Nucleus accumbens (tissue), 56 donors: ENCODE results near the gene FZD2.
A peak's percentile ranks its signal among the peaks of the same experiment; 100 is the strongest.
"Not testable (repeated sequence)": the region's sequence is repeated elsewhere in the genome, so short reads cannot be mapped to it uniquely, and the experiment has no call there.

Experiments
- DNase-seq, 56 donors: peaks; one replicate each; lab custom pipeline; 2025; lab: John Stamatoyannopoulos, UW

FZD2 gene

DNA sequence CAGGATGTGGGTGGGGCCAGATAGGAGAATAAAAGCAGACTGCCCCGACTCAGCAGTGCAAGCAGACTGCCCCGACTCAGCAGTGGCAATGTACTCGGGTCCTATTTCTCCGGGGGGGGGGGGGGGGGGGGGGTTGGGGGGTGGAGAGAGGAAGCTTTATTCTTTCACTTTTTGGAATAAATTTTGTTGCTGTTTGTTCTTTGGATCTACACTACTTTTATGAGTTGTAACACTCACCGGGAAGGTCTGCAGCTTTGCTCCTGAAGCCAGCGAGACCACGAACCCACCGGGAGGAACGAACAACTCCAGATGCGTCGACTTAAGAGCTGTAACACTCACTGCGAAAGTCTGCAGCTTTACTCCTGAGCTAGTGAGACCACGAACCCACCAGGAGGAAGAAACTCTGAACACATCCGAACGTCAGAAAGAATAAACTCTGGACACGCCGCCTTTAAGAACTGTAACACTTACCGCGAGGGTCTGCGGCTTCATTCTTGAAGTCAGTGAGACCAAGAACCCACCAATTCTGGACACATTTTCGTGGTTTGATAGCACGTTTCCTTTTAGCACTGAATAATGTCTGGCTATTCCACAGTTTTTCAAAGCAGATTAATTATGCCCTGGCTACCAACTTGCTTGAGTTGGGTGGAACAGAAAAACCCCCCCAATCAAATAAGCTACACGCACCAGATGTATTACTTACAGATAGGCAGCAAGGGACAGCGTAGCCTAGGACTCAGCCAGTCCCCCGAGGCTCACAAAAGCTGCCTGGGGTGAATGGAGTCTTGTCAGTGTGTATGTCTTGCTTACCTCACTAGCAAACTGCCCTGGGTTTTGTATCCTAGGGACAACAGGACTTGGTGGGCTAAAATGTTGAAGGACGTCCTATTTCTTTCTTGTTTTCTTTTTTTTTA, 11.9 kb downstream of the FZD2 start:
- DNase-seq = peak in 5 of 56 donors; percentile 2 to 18 (median 5)

DNA sequence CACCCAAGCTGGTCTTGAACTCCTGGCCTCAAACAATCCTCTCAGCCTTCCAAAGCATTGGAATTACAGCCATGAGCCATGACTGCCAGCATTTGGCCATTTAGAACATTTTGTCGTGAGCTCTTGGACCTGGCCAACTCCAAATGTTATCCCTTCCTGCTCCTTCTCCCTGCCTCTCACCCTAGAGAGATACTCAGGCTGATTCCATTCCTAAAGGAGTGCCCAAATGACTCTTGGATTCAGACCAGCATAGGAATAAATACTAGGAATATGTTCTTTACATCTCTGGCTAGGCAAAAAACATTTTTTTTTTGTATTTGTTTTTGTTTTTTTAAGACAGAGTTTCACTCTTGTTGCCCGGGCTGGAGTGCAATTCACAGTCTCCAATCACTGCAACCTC, 15.5 kb downstream of the FZD2 start:
- no peak for DNase-seq

DNA sequence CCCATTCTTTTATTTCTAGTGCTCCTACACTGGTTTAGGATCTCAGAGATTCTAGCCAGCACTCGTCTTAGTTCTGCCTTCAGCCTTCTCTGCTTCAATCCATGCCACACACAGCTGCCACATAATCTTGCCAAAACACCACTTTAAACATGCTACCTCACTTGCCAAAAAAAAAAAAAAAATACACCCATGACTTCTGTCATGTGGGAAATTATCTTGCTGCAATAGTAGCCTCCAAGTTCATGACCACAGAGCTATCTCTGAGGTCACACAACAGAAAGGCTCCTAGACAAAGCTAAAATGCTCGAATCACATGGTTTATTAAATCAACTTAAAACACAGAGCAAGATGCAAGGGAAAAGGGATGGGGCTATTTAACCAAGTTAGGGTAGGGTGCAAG, 18.1 kb downstream of the FZD2 start:
- DNase-seq = no peak

DNA sequence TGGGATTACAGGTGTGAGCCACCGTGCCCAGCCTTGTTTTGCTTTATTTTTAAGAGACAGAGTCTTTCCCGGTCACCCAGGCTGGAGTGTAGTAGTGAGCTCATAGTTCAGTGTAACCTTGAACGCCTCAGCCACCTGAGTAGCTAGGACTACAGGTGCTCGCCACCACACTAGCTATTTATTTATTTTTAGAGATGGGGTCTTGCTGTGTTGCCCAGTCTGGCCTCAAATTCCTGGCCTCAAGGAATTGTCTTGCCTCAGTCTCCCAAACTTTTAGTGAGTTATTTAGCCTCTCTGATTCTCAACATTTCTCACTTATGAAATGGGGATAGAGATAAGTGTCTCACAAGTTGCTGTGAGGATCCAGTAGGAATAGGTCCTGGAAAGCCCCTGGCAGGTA, 21.7 kb downstream of the FZD2 start:
- no peak for DNase-seq

DNA sequence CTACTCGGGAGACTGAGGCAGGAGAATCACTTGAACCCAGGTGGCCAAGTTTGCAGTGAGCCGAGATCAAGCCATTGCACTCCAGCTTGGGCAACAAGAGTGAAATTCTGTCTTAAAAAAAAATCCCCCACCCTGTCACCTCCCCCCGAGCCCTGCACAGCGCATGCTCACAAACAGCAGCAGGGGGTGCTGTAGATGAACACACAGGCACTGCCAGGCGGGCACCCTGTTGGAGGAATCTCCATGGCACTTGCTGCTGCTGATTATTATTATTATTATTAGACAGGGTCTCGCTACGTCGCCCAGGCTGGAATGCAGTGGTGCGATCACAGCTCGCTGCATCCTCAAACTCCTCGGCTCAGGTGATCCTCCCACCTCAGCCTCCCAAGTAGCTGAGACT, 24.6 kb downstream of the FZD2 start:
- DNase-seq = no peak

DNA sequence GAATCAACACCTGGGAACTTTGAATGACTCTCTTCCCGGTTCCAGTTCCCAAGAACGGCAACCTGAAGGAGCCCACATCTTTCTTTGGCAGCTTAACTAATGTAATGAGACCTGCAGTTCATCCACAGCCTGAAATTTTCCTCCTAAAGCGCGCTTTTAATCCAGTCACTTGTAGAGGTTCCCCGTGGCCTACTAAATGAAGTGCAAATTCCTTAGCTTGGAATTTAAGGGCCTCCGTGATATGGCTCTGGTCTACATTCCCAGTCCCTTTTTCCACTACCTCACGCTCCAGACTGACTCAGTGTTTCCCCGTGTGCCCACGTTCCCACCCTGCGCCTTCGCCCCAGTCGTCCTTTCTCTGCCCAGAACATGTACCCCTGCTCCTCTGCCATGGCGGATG, 27.2 kb downstream of the FZD2 start:
- no peak for DNase-seq

DNA sequence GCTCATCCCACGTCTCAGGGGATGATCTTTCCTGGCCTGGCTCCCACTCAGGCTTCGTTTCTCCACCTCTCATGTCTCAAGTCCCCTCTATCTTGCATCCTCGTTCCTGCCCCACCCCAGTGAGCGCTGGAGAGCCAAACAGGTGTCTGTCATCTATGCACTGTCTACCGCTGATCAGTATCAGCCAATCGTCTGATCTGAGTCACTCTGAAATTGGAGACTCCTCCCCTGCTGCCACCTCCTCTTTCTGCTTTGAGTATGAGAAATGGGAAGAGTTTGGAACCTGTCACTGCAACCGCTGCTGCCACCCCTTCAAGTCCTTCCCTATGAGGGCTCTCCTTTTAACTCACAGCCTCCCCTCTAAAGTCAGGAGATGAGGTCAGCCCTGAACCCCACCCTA, 28.0 kb downstream of the FZD2 start:
- no peak for DNase-seq

DNA sequence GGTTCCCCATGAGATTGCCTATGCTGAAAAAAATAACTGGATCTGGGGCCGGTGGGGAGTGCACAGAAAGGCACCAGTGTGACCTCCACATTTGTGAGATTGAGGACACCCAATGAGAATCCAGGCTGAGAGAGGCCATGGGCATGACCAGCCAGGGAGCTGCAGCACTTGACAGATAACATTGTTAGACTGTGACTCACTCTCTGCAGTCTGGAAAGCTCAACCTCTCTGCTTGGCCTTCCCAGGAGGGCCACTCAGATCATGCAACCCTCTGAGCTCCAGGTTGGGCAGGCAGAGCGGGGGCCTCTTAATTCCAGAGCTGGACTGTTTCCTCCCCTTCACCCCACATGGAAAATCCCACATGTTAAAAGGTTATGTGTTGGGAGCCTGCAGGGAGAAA, 30.1 kb downstream of the FZD2 start:
- no peak for DNase-seq

DNA sequence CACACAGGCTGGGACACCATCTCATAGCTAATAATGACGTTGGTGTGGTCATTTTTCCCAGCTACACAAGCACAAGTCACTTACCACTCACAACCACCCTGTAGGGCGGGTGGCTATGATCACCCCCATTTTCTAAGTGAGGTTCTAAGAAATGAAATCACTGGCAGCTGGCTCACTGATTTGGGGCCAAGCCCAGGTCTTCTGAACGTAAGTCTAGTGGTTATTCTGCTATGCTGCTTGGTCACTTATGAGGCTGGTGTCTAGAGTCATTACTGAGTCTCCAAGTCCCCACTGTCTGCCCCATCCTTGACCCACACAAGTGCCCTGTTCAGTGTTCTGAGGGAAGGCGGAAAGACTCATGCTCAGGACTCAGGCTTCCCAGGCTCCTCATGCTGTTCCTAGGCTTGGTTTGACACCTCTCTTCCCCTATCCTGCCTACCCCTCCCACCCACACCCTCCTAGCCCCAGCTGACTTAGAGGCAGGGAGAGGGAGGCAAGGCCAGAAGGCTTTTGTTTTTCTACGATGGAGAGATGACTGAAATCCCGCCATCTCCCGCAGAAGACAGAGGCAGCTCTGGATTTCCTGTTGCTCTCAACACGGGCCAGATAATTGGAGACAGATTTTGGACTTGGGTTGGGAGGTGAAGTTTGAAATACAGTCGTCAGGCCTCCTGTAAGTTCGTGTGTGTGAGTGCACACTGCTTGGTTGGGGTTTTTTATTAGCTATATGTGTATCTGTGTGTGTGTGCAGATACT, 32.2 kb downstream of the FZD2 start:
- no peak for DNase-seq

DNA sequence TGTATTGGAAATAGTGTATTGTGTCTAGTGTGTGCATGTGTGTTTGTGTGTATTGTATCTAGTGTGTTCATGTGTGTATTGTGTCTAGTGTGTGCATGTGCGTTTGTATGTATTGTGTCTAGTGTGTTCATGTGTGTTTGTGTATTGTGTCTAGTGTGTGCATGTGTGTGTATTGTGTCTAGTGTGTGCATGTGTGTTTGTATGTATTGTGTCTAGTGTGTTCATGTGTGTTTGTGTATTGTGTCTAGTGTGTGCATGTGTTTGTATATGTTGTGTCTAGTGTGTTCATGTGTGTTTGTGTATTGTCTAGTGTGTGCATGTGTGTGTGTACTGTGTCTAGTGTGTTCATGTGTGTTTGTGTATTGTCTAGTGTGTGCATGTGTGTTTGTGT, 32.8 kb downstream of the FZD2 start:
- not testable (repeated sequence) for DNase-seq

DNA sequence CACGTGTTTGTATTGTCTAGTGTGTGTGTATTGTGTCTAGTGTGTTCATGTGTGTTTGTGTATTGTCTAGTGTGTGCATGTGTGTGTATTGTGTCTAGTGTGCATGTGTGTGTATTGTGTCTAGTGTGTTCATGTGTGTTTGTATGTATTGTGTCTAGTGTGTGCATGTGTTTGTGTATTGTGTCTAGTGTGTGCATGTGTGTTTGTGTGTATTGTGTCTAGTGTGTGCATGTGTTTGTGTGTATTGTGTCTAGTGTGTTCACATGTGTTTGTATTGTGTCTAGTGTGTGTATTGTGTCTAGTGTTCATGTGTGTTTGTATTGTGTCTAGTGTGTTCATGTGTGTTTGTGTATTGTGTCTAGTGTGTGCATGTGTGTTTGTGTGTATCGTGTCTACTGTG, 33.5 kb downstream of the FZD2 start:
- not testable (repeated sequence) for DNase-seq

DNA sequence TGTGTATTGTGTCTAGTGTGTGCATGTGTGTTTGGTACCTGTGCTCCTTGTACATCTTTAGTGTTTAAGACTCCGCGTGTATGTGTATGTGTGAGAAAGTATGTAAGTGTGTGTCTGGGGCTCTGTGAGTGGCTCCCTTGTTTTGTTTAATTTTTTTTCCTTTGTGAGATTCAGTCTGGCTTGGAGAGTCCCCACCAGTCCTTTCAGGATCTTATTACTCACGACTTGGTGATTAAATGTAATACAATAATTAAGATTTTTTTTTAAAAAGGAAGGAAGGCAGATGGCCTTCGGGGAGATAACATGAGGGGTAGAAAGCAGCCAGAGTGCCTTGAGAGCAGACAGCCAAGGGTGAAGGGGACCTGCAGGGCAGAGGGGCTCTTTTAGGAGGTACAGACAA, 33.9 kb downstream of the FZD2 start:
- DNase-seq = no peak

DNA sequence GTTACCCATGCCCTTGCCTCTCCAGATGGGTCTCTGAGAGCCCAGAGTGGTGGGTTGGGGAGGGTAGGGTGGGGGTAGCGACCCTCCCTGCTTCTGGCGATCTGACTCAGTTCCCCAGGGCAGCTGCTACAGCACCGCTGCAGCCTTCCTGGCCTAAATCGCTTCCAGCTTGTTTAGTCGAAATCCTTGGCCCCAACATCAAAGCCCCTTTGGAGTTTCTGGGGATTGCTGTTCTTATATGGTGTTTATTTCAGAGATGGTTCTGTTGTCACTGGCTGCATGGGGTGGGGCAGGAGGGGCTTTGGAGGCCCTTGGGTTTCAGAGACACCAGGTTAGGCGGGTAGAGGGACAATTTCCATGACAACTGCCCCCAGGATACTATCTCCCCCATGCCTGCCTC, 35.9 kb downstream of the FZD2 start:
- no peak for DNase-seq

DNA sequence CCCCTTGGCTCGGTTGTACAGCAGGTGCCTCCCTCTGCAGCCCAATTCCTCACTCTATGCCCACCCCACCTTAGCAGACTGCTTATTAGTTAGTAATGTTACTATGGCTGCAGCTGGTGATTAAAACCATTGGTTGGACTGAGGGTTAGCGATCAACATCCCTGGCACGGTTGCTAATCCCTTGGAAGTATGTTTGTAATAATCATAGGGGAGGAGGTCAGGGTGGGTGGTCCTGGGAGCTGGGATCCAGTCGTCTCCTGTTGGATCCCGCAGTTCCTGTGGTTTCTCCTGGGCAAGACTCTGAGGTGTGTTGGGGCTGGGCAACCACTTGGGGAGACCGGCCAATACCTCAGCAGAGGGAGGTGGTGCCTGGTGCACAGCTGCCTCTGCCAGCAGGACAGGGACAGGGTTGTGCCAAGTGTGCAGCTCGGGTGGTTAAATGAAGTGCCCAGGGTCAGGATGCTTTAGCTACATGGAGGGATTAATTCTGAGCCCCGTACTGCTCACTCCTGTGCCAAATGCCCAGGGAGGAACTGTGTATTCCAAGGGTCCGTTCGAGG, 38.0 kb downstream of the FZD2 start:
- no peak for DNase-seq

DNA sequence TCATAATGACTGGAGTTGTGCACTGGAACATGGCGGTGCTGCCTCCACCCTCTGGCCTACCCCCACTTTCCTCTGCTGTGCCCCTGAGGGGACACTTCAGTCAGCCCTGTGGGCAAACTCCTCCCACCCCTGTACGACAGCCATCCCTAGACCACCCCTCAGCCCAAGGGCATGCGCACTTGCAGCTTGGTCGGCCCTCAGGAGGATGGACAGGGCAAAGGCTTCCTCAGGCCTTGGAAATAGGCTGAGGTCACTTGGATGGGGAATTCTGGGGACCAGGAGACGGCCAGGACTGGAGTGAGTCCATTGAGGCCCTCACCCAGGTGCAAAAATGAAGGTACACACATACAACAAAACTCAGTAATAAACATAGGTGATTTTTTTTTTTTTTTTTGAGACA, 41.0 kb downstream of the FZD2 start:
- no peak for DNase-seq

DNA sequence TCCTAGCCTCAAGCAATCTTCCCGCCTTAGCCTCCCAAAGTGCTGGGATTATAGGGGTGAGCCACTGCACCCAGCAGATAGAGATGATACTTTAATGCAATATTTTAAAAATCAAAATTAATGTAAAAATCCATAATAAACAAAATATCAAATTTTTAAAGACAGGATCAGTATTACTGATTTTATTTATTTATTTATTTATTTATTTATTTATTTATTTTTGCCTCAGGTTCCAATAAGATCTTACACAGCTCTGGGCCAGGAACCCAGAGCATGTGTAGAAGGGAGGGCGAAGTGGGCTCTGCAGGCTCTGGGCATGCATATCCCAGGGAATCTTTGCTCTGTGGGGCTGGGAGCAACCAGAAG, 41.6 kb downstream of the FZD2 start:
- DNase-seq = no peak

DNA sequence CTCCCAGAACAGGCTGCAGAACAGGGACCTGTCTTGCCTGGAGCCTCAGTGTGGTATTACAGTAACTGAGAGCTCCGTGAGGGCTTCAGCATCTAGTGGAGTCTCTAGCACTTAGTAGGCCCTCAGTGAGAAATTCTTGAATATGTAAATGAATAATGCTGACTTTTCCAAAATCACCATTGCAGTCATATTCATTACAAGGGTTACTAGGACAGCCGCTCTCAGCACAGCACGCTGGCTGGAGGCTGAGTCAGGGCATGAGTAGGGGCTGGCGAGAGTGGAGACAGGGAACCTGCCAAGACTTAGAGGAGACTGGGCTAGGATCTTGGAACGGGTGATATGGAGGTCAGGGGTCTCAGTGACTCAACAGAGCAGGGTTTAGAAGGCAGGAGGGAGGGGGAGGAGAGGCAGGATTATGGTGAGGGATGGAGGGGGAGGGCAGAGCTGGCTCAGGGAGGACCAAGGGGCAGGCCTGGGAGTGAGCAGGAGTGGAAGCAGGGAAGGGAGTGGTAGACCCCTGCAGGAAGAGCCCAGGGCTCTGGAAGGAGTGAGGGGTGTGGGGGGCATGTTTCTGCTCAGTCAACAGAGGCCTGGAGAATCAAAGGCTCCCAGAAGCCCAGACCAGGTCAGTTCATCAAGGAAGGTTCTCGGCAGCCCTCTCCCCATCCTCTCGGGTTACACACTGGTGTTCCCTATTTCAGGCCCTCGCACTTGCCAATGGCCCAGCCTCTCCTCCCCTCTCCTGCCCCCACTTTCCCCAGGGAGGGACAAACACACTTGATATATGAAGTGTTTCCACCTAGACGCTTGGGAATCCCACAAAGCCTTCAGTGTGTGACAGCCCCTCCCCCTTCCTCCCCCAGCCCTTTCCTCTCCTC, 42.3 kb downstream of the FZD2 start:
- DNase-seq = peak in 3 of 56 donors; percentile 6 to 14 (median 8)

DNA sequence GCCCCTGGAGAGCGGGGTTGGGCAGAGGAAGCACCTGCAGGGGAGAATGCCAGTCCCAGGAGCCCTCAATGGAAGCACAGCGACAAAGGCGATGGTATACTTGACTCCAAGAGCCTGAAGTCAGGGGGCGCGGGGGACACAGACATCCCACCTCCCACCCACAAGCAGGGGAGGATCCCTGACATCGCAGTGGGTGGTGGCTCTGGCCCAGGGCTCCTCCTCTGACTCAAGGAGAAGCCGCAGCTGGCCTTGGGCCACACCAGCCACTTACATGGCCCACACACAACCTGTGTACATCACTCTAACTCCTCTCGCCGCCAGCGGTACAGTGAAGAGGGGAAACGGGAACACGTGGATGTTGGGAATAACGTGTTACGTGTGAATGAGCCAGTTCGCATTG, 44.3 kb downstream of the FZD2 start:
- no peak for DNase-seq

DNA sequence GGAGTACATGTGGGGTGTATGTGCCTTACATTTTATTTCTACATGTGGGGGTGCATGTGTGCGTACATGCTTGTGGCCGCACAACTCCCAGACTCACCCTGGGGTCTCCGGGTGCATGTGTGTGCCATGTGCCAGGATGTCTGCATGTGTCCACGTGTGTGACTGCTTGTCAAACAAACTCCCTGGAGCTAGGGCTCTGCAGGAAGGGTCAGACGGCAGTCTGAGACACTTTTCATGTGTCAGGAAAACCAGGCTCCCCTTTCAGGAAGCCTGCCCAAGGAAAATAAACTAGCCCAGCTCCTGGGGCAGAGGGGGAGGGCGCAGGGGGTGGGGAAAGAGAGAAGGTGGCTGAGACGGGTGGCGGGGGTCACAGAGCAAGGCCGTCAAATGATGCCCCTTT, 44.7 kb downstream of the FZD2 start:
- no peak for DNase-seq

DNA sequence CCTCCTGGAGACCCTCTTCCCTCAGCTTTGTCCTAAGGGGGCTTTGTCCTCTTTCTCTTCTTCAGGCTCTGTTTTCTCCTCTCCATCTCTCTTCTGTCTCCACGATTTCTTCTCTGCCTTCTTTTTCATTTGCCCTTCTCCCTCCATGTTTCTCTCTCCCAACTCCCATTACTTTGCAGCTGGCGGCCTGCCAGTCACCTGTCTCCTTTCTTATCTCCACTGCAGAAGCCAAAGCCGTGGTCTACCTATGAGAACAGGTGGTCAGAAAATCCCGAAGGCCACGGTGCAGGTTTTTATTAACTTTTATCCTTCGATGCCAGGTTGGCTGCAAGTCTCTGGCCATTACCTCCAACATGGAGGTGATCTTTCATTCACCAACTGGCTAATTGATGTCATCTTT, 45.1 kb downstream of the FZD2 start:
- DNase-seq = no peak

DNA sequence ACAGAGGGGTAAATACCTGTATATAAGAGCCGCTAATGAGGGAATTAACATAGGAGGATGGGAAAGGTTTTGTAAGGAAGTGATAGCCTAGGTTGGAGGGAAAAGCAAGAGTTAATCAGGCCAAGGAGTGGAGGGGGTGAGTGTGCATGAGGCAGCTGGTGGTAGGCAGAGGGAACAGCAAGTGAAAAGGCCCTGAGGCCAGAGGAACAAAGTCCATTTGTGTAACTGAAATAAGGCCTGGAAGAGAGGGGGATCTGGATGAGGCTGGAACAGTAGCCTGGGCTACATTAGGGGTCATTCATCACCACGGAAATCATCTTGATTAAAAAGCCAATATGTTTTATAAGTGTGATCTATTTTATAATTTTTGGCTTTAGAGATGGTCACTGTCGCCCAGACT, 45.7 kb downstream of the FZD2 start:
- DNase-seq = no peak
